GM12878 (cell line): ENCODE results near the gene HSD17B10. TPM values are rescaled to one million over a fixed set of nuclear protein-coding genes. Genes with fewer than 3 reads are reported as not detected.

ENCODE experiments used
- CBX3 ChIP-seq: fragments of 200-600 bp; sonication (generic); IDR thresholded peaks from 2 replicates; pipeline ENCODE4 v1.6.1; 2016; ENCODE audit warnings: low read depth, borderline replicate concordance
- CREM ChIP-seq: IDR thresholded peaks from 2 replicates; pipeline ENCODE4 v1.6.1; 2014; ENCODE audit warnings: antibody characterized with exemption, low read depth
- FOXK2 ChIP-seq: fragments of 450-650 bp; IDR thresholded peaks from 2 replicates; pipeline ENCODE4 v1.6.1; 2017; ENCODE audit warnings: mild to moderate bottlenecking, moderate library complexity
- HCFC1 ChIP-seq: fragments of 150-350 bp; IDR thresholded peaks from 2 replicates; pipeline ENCODE4 v1.6.1; 2014; ENCODE audit warnings: low read length
- HDAC2 ChIP-seq: fragments of 200-600 bp; sonication (generic); IDR thresholded peaks from 2 replicates; pipeline ENCODE4 v1.6.1; 2017
- IRF4 ChIP-seq: IDR thresholded peaks from 2 replicates; pipeline ENCODE4 v1.6.1; 2011; ENCODE audit warnings: low read depth, low read length
- NFXL1 ChIP-seq: fragments of 450-650 bp; IDR thresholded peaks from 2 replicates; pipeline ENCODE4 v1.6.1; 2017; ENCODE audit warnings: antibody characterized with exemption, mild to moderate bottlenecking, borderline replicate concordance
- NFYB ChIP-seq: IDR thresholded peaks from 2 replicates; pipeline ENCODE4 v1.6.1; 2011; ENCODE audit warnings: low read depth, mild to moderate bottlenecking, low read length, improper control_type of control experiment, moderate library complexity; ENCODE audit not compliant: insufficient read depth
- NR2C1 ChIP-seq: fragments of 450-650 bp; IDR thresholded peaks from 2 replicates; pipeline ENCODE4 v1.6.1; 2017; ENCODE audit warnings: antibody characterized with exemption, mild to moderate bottlenecking, moderate library complexity
- RBBP5 ChIP-seq: fragments of 200-600 bp; sonication (generic); conservative IDR thresholded peaks from 2 replicates; pipeline ENCODE4 v1.6.1; 2016
- RUNX3 ChIP-seq: IDR thresholded peaks from 2 replicates; pipeline ENCODE4 v1.6.1; 2012; ENCODE audit warnings: low read length, inconsistent platforms
- TAF1 ChIP-seq: IDR thresholded peaks from 2 replicates; pipeline ENCODE4 v1.6.1; 2011; ENCODE audit warnings: mild to moderate bottlenecking, low read depth, low read length, borderline replicate concordance
- TARDBP ChIP-seq: IDR thresholded peaks from 2 replicates; pipeline ENCODE4 v1.6.1; 2016; ENCODE audit warnings: borderline replicate concordance
- polyA plus RNA-seq, 11 experiments: library from polyadenylated mRNA; depleted of rRNA in 4 of 11; unstranded in 6 of 11; stranded (reverse) in 5 of 11; fragments of >200 nt; fragmentation: Nextera tagmentation in 4 of 11; fragmentation: Illumina TruSeq in 1 of 11; extraction: Ambion mirVana in 4 of 11; extraction: Trizol in 1 of 11; gene quantifications; 1 replicate in 1 of 11; 2 replicates in 10 of 11; pipeline versions ENCODE4 v1.2.1 to v1.2.3, GENCODE V29; 2011 to 2016; ENCODE audit warnings: inconsistent platforms in 2 of 11, missing spikeins in 2 of 11, low read depth in 1 of 11
- total RNA-seq, 4 experiments: library from RNA; depleted of rRNA in 3 of 4; stranded (reverse); fragments of >200 nt in 3 of 4; fragmentation: Illumina TruSeq in 1 of 4; extraction: Trizol in 1 of 4; gene quantifications; 2 replicates each; pipeline versions ENCODE4 v1.2.1 to v1.2.3, GENCODE V29; 2013 to 2021
- TF ChIP-seq, protein P1 (sequence below): fragments of 150-350 bp; IDR thresholded peaks from 2 replicates; pipeline ENCODE4 v1.6.1; 2016; ENCODE audit warnings: low read depth, low read length
- TF ChIP-seq, protein P2 (sequence below): fragments of 450-650 bp; IDR thresholded peaks from 2 replicates; pipeline ENCODE4 v1.6.1; 2017; ENCODE audit warnings: low read depth, mild to moderate bottlenecking, moderate library complexity
- TF ChIP-seq, protein P3 (sequence below): IDR thresholded peaks from 2 replicates; pipeline ENCODE4 v1.6.1; 2012; ENCODE audit warnings: low read depth, low read length, improper control_type of control experiment
- TF ChIP-seq, protein P4 (sequence below): fragments of 450-650 bp; formaldehyde crosslinking; IDR thresholded peaks from 2 replicates; pipeline ENCODE4 v1.4.0; 2022; ENCODE audit warnings: mild to moderate bottlenecking, moderate library complexity
- TF ChIP-seq, protein P5 (sequence below): fragments of 450-650 bp; IDR thresholded peaks from 2 replicates; pipeline ENCODE4 v1.6.1; 2016; ENCODE audit warnings: mild to moderate bottlenecking
- TF ChIP-seq, protein P6 (sequence below): IDR thresholded peaks from 2 replicates; pipeline ENCODE4 v1.6.1; 2012; ENCODE audit warnings: low read depth, low read length, improper control_type of control experiment

HSD17B10 gene
- total and polyA plus RNA-seq, 10 of the 15 experiments (the other 5 are each of a cell fraction or from before 2014, with no cell fraction given), result 43.7 to 313 (median 187) TPM

DNA sequence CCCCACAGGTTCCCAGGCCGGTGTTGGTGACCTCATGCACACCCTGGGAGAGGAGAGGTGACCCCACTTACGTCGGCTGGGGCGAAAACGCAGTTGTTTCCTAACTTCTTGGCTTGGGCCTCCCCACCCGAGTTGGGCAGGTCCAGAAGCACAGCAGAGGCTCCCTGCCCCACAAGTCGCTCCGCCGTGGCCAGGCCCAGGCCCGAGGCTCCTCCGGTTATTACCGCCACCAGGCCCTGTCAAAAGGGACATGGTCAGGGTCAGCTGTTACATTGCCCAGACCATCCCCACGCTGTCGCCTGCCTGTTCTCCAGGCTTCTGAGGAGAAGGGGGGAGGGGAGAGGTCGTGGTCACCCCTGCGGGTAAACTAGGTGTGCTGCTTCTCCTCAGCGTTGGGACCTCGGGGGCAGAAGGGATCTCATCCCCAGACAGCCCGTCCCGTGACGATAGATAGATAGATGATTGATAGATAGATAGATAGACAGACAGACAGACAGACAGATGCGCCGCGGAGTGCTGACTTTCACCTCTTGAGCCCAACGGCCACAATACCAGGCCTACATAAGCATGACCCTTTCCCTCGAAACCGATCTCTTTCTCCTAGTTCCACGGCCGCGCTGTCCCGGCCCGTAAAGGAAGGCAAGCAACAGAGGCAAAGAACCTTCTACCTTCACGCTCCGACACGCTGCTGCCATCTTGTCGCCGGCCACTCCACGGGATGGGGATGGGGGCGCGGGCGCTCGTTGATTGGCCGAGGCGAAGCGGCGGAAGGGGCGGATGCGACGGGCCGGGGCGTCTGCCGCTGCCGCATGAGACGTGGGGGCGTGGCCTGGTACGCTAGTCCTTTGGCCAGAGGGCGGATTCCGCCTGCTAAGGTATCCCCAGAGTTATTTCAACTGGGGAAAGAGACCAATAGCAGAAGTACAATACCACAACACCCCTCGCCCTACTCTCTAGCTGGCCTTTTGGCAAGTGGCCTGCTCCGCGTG, at the start of gene HSD17B10 (continued):
- TF ChIP-seq, protein P1, sequence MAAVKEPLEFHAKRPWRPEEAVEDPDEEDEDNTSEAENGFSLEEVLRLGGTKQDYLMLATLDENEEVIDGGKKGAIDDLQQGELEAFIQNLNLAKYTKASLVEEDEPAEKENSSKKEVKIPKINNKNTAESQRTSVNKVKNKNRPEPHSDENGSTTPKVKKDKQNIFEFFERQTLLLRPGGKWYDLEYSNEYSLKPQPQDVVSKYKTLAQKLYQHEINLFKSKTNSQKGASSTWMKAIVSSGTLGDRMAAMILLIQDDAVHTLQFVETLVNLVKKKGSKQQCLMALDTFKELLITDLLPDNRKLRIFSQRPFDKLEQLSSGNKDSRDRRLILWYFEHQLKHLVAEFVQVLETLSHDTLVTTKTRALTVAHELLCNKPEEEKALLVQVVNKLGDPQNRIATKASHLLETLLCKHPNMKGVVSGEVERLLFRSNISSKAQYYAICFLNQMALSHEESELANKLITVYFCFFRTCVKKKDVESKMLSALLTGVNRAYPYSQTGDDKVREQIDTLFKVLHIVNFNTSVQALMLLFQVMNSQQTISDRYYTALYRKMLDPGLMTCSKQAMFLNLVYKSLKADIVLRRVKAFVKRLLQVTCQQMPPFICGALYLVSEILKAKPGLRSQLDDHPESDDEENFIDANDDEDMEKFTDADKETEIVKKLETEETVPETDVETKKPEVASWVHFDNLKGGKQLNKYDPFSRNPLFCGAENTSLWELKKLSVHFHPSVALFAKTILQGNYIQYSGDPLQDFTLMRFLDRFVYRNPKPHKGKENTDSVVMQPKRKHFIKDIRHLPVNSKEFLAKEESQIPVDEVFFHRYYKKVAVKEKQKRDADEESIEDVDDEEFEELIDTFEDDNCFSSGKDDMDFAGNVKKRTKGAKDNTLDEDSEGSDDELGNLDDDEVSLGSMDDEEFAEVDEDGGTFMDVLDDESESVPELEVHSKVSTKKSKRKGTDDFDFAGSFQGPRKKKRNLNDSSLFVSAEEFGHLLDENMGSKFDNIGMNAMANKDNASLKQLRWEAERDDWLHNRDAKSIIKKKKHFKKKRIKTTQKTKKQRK, result no peak
- TF ChIP-seq NFYB, result peak; percentile 83
- TF ChIP-seq RBBP5, result no peak
- TF ChIP-seq, protein P2, sequence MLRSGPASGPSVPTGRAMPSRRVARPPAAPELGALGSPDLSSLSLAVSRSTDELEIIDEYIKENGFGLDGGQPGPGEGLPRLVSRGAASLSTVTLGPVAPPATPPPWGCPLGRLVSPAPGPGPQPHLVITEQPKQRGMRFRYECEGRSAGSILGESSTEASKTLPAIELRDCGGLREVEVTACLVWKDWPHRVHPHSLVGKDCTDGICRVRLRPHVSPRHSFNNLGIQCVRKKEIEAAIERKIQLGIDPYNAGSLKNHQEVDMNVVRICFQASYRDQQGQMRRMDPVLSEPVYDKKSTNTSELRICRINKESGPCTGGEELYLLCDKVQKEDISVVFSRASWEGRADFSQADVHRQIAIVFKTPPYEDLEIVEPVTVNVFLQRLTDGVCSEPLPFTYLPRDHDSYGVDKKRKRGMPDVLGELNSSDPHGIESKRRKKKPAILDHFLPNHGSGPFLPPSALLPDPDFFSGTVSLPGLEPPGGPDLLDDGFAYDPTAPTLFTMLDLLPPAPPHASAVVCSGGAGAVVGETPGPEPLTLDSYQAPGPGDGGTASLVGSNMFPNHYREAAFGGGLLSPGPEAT, result 0 out of 2 replicates have a peak, but pooled peaks have one; percentile 55
- no peak for TF ChIP-seq NFXL1
- no peak for TF ChIP-seq HDAC2
- TF ChIP-seq NR2C1, result no peak
- no peak for TF ChIP-seq FOXK2
- no peak for TF ChIP-seq IRF4
- TF ChIP-seq, protein P3, sequence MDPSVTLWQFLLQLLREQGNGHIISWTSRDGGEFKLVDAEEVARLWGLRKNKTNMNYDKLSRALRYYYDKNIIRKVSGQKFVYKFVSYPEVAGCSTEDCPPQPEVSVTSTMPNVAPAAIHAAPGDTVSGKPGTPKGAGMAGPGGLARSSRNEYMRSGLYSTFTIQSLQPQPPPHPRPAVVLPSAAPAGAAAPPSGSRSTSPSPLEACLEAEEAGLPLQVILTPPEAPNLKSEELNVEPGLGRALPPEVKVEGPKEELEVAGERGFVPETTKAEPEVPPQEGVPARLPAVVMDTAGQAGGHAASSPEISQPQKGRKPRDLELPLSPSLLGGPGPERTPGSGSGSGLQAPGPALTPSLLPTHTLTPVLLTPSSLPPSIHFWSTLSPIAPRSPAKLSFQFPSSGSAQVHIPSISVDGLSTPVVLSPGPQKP, result 0 out of 2 replicates have a peak, but pooled peaks have one; percentile 45
- TF ChIP-seq, protein P4, sequence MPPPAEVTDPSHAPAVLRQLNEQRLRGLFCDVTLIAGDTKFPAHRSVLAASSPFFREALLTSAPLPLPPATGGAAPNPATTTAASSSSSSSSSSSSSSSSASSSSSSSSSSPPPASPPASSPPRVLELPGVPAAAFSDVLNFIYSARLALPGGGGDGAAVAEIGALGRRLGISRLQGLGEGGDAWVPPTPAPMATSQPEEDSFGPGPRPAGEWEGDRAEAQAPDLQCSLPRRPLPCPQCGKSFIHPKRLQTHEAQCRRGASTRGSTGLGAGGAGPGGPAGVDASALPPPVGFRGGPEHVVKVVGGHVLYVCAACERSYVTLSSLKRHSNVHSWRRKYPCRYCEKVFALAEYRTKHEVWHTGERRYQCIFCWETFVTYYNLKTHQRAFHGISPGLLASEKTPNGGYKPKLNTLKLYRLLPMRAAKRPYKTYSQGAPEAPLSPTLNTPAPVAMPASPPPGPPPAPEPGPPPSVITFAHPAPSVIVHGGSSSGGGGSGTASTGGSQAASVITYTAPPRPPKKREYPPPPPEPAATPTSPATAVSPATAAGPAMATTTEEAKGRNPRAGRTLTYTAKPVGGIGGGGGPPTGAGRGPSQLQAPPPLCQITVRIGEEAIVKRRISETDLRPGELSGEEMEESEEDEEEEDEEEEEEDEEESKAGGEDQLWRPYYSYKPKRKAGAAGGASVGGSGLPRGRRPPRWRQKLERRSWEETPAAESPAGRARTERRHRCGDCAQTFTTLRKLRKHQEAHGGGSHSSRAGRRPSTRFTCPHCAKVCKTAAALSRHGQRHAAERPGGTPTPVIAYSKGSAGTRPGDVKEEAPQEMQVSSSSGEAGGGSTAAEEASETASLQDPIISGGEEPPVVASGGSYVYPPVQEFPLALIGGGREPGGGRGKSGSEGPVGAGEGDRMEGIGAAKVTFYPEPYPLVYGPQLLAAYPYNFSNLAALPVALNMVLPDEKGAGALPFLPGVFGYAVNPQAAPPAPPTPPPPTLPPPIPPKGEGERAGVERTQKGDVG (CRISPR knock-in tag), result no peak
- TF ChIP-seq, protein P5, sequence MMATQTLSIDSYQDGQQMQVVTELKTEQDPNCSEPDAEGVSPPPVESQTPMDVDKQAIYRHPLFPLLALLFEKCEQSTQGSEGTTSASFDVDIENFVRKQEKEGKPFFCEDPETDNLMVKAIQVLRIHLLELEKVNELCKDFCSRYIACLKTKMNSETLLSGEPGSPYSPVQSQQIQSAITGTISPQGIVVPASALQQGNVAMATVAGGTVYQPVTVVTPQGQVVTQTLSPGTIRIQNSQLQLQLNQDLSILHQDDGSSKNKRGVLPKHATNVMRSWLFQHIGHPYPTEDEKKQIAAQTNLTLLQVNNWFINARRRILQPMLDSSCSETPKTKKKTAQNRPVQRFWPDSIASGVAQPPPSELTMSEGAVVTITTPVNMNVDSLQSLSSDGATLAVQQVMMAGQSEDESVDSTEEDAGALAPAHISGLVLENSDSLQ, result peak; percentile 61
- TF ChIP-seq TAF1, result peak; percentile 89
- TF ChIP-seq HCFC1, result no peak
- TF ChIP-seq, protein P6, sequence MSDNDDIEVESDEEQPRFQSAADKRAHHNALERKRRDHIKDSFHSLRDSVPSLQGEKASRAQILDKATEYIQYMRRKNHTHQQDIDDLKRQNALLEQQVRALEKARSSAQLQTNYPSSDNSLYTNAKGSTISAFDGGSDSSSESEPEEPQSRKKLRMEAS, result no peak; the same call in 1 of the 2 replicates
- TF ChIP-seq CREM, result peak; percentile 33; the same call in 1 of the 2 replicates
- no peak for TF ChIP-seq TARDBP
- TF ChIP-seq RUNX3, result 0 out of 2 replicates have a peak, but pooled peaks have one; percentile 20
- TF ChIP-seq CBX3, result no peak
